GM18499 (cell line): ENCODE measurements around the gene HHIPL1.

Experiments
- ATAC-seq: cut with Tn5 transposase; IDR thresholded peaks from one replicate; pipeline ENCODE4 v1.9.1; 2021; ENCODE audit warnings: moderate number of reproducible peaks; ENCODE audit not compliant: insufficient read depth, unreplicated experiment

The HHIPL1 gene

GRCh38 chr14:99704037-99704436, 59.1 kb downstream of the HHIPL1 start:
- ATAC-seq: no peak

- ATAC-seq: no peak
These were observed 61.4 kb downstream of the HHIPL1 start for GRCh38 chr14:99706107-99706900.

GRCh38 chr14:99707420-99707819, 62.5 kb downstream of the HHIPL1 start:
- ATAC-seq: no peak

- ATAC-seq: no peak
These were observed 63.0 kb downstream of the HHIPL1 start for GRCh38 chr14:99707921-99708320.

- no peak for ATAC-seq
These were observed 63.5 kb downstream of the HHIPL1 start for GRCh38 chr14:99708449-99708848.

- no peak for ATAC-seq
These were observed 69.0 kb downstream of the HHIPL1 start for GRCh38 chr14:99713972-99714371.

- ATAC-seq: no peak
These were observed 70.5 kb downstream of the HHIPL1 start for GRCh38 chr14:99715266-99716000.

- ATAC-seq: no peak
These were observed 71.3 kb downstream of the HHIPL1 start for GRCh38 chr14:99716091-99716849.

- ATAC-seq: no peak
These were observed 72.1 kb downstream of the HHIPL1 start for GRCh38 chr14:99716850-99717681.

GRCh38 chr14:99717682-99718013, 72.7 kb downstream of the HHIPL1 start:
- no peak for ATAC-seq

- no peak for ATAC-seq
These were observed 73.3 kb downstream of the HHIPL1 start for GRCh38 chr14:99718031-99718810.

- ATAC-seq: no peak
These were observed 73.9 kb downstream of the HHIPL1 start for GRCh38 chr14:99718811-99719192.

- ATAC-seq: no peak
These were observed 76.2 kb downstream of the HHIPL1 start for GRCh38 chr14:99720941-99721791.

- no peak for ATAC-seq
These were observed 77.0 kb downstream of the HHIPL1 start for GRCh38 chr14:99721792-99722516.

GRCh38 chr14:99722741-99723140, 77.8 kb downstream of the HHIPL1 start:
- ATAC-seq: no peak

- no peak for ATAC-seq
These were observed 79.4 kb downstream of the HHIPL1 start for GRCh38 chr14:99724196-99724891.
